A549 (cell line): ENCODE measurements around the gene GTF2IRD1. TPM values are rescaled to one million over a fixed set of nuclear protein-coding genes. Genes with fewer than 3 reads are reported as not detected.
A peak's percentile ranks its signal among the peaks of the same experiment; 100 is the strongest.
"Not testable (repeated sequence)": the region's sequence is repeated elsewhere in the genome, so short reads cannot be mapped to it uniquely, and the experiment has no call there.

Source experiments
- ATAC-seq, 2 experiments: fragments of 200-7000 bp in 1 of 2; fragments of >200 bp in 1 of 2; cut with Nextera tagmentation in 1 of 2; cut with Tn5 transposase in 1 of 2; 3 replicates each; pipeline versions ENCODE4 v1.8.0 to v1.9.1; 2018 to 2020; ENCODE audit warnings: mild to moderate bottlenecking in 1 of 2, moderate library complexity in 1 of 2
- CTCF ChIA-PET: fragments of 300-600 bp; sonication (Branson Sonifier 250); formaldehyde crosslinking; extraction: SDS; loops from one replicate; lab custom pipeline; 2021; ENCODE audit warnings: antibody characterized with exemption, inconsistent platforms; lab: Yijun Ruan, JAX
- POLR2A ChIA-PET: fragments of 350-600 bp; formaldehyde crosslinking; extraction: SDS; loops from one replicate; lab custom pipeline; 2021; ENCODE audit warnings: antibody characterized with exemption, inconsistent platforms; lab: Yijun Ruan, JAX
- DNase-seq, 2 experiments: peaks; one replicate each; pipeline versions ENCODE4 v3.0.0 to v3.0.0-alpha.2; 2011 to 2016; ENCODE audit warnings: low read depth in 1 of 2, low spot score in 1 of 2
- FAIRE-seq: peaks from 2 replicates; lab custom pipeline; 2011; peaks lifted over from hg19 to GRCh38; lab: Jason Lieb, UNC
- H3K27ac ChIP-seq, 2 experiments: fragments of >200 bp; sonication (Bioruptor Twin); formaldehyde crosslinking; 3 replicates each; pipeline ENCODE4 v1.5.1; 2016 to 2017
- H3K4me1 ChIP-seq: fragments of >200 bp; sonication (Bioruptor Twin); formaldehyde crosslinking; 3 replicates; pipeline ENCODE4 v1.6.1; 2016
- H3K4me2 ChIP-seq: fragments of >200 bp; sonication (Bioruptor Twin); formaldehyde crosslinking; 3 replicates; pipeline ENCODE4 v1.6.1; 2016
- H3K4me3 ChIP-seq: fragments of >200 bp; sonication (Bioruptor Twin); formaldehyde crosslinking; 3 replicates; pipeline ENCODE4 v1.5.1; 2016
- H3K9me3 ChIP-seq: fragments of >200 bp; sonication (Bioruptor Twin); formaldehyde crosslinking; 3 replicates; pipeline ENCODE4 v1.6.1; 2016
- CEBPB ChIP-seq, 2 experiments: fragments of >200 bp in 1 of 2; sonication (Bioruptor Twin) in 1 of 2; formaldehyde crosslinking in 1 of 2; IDR thresholded peaks; 2 replicates each; pipeline ENCODE4 v1.6.1; 2012 to 2016
- POLR2A ChIP-seq: IDR thresholded peaks from 2 replicates; pipeline ENCODE4 v1.6.1; 2012; ENCODE audit warnings: mild to moderate bottlenecking, low read length
- RARB ChIP-seq: fragments of 250-450 bp; sonication (Bioruptor Pico); IDR thresholded peaks from 2 replicates; pipeline ENCODE4 v1.8.0; 2021; ENCODE audit warnings: mild to moderate bottlenecking, moderate library complexity
- RFX5 ChIP-seq: fragments of 450-650 bp; IDR thresholded peaks from 2 replicates; pipeline ENCODE4 v1.7.1; 2014; ENCODE audit warnings: antibody characterized with exemption, mild to moderate bottlenecking, moderate library complexity
- RNF2 ChIP-seq: fragments of 200-600 bp; sonication (generic); IDR thresholded peaks from 2 replicates; pipeline ENCODE4 v1.6.1; 2016; ENCODE audit warnings: low read depth, mild to moderate bottlenecking, antibody characterized with exemption, moderate library complexity, borderline replicate concordance
- TFCP2L1 ChIP-seq: fragments of 250-450 bp; sonication (Bioruptor Pico); IDR thresholded peaks from 2 replicates; pipeline ENCODE4 v1.5.0; 2021; ENCODE audit warnings: mild to moderate bottlenecking
- ZNF302 ChIP-seq: fragments of 250-450 bp; sonication (Bioruptor Pico); IDR thresholded peaks from 2 replicates; pipeline ENCODE4 v1.9.0; 2021; ENCODE audit warnings: inconsistent platforms, mild to moderate bottlenecking, moderate library complexity
- WGBS: methylation state at CpG from one replicate; pipeline ENCODE4 v1.1.6; 2017; ENCODE audit errors: missing lambda C conversion rate; 5-methylcytosine and 5-hydroxymethylcytosine counted together
- polyA plus RNA-seq, 4 experiments: library from polyadenylated mRNA; depleted of rRNA in 3 of 4; stranded (reverse); fragments of >200 nt; fragmentation: RNase III in 1 of 4; extraction: RNeasy Plus Mini Kit Qiagen cat#74134 plus additional on column Dnase treatment in 1 of 4; gene quantifications; 2 replicates in 3 of 4; 3 replicates in 1 of 4; pipeline ENCODE4 v1.2.3, GENCODE V29; 2011 to 2017
- small RNA-seq, 6 experiments: library from RNA; depleted of rRNA; stranded (forward); fragments of <200 nt; gene quantifications; one replicate each; pipeline ENCODE3, GENCODE V24; 2012
- TF ChIP-seq, protein P1 (sequence below): fragments of 150-350 bp; IDR thresholded peaks from 2 replicates; pipeline ENCODE4 v1.6.1; 2014; ENCODE audit warnings: low read depth, mild to moderate bottlenecking, low read length
- TF ChIP-seq, protein P2 (sequence below): fragments of >200 bp; sonication (Bioruptor Twin); formaldehyde crosslinking; IDR thresholded peaks from 3 replicates; pipeline ENCODE4 v1.5.1; 2016

The GTF2IRD1 gene
- polyA plus RNA-seq, 2 of the 4 experiments (the other 2 are of a cell fraction), result 19.9 to 20.5 TPM

DNA sequence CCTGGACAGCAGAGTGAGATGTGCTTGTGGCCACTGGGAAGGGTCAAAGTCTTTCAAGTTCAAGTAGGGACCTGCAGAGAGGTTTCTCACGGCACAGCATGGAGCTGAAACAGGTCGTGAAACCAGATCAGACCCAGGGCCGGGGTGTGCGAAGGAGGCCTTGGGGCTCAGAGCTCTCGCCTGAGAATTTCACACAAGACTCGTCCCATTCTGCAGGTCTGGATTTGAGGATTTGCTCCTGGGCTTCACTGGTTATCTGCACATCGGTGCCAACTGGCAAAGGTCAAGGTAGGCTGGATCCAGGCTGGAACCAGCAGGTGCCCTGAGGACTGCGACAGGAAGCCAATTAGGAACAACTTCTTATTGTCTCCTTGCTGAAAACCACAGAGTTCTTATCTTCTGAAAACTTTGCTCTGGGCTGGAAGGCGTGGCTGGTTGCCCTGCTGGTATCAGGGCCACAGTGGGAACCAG is 179.8 kb downstream of the GTF2IRD1 start (continued):
- TF ChIP-seq, protein P1, sequence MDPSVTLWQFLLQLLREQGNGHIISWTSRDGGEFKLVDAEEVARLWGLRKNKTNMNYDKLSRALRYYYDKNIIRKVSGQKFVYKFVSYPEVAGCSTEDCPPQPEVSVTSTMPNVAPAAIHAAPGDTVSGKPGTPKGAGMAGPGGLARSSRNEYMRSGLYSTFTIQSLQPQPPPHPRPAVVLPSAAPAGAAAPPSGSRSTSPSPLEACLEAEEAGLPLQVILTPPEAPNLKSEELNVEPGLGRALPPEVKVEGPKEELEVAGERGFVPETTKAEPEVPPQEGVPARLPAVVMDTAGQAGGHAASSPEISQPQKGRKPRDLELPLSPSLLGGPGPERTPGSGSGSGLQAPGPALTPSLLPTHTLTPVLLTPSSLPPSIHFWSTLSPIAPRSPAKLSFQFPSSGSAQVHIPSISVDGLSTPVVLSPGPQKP, result no peak
- TF ChIP-seq RARB, result no peak
- TF ChIP-seq, protein P2, sequence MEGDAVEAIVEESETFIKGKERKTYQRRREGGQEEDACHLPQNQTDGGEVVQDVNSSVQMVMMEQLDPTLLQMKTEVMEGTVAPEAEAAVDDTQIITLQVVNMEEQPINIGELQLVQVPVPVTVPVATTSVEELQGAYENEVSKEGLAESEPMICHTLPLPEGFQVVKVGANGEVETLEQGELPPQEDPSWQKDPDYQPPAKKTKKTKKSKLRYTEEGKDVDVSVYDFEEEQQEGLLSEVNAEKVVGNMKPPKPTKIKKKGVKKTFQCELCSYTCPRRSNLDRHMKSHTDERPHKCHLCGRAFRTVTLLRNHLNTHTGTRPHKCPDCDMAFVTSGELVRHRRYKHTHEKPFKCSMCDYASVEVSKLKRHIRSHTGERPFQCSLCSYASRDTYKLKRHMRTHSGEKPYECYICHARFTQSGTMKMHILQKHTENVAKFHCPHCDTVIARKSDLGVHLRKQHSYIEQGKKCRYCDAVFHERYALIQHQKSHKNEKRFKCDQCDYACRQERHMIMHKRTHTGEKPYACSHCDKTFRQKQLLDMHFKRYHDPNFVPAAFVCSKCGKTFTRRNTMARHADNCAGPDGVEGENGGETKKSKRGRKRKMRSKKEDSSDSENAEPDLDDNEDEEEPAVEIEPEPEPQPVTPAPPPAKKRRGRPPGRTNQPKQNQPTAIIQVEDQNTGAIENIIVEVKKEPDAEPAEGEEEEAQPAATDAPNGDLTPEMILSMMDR, result no peak
- TF ChIP-seq TFCP2L1 (CRISPR knock-in tag), result no peak
- TF ChIP-seq ZNF302 (CRISPR knock-in tag), result no peak

DNA sequence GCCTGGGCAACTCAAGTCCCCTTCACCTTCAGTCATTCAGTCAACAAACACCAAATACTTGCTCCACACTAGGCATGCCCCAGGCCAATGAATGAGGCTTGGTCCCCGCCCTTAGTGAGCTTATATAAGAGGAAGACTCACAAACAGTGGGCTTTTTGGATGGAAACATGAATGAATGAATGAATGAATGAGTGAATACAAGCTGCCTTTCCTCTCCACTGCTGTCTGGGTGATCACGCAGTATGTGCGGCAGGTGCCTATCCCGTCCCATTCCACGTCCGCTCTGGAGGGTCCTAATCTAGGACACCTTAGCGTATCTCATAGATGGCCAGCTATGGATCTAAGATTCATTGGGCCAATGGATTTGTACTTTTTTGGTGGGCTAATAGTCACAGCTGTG is 184.0 kb downstream of the GTF2IRD1 start:
- POLR2A ChIA-PET, result no interaction called here
- Histone ChIP-seq H3K4me3 (no peak overlapping the region), H3K4me1 (peaks cover 23% of the 10 kb centered on the region)
- ATAC-seq, result no peak
- TF ChIP-seq POLR2A (no peak), RFX5 (no peak), CEBPB (IDR thresholded peaks at IDR 0.05) (no peak), RNF2 (no peak)
- TF ChIP-seq, all 56 proteins: peak for 0
- CTCF ChIA-PET, result interaction anchor here (0.6 to 0.9 kb wide), 3 partner anchors 12 to 63 kb away, joined by 3 to 4 read pairs (median 3); no protein-coding TSS in a partner anchor
- Histone ChIP-seq H3K9me3 (no peaks in the 10 kb centered on the region), H3K27ac (peak overlapping the region in 1 of 2 experiments; percentile 18; a peak in 1 of 6 replicates), H3K4me2 (no peak overlapping the region)
- 98% methylated on average over 7 of the region's 7 CpGs for WGBS
- FAIRE-seq (no peak), DNase-seq (no peak)

DNA sequence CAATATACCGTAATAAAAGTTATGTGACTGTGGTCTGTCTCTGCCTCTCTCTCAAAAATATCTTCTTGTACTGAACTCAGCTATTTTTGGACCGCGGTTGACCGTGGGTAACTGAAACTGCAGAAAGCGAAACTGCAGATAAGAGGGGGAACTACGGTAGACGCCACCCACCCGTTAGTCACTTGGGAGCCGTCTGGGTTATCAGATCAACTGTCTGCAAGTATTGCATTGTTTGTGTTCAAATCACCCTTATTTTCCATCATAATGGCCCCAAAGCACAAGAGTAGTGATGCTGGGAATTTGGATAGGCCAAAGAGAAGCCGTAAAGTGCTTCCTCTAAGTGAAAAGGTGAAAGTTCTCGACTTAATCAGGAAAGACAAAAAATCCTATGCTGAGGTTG is 196.3 kb downstream of the GTF2IRD1 start:
- H3K4me3 ChIP-seq, H3K9me3 ChIP-seq, POLR2A ChIA-PET, CTCF ChIA-PET, H3K4me1 ChIP-seq, DNase-seq, FAIRE-seq: not testable (repeated sequence)
- peak overlapping the region; percentile 49 for H3K4me2 ChIP-seq
- 48% methylated on average over 11 of the region's 11 CpGs for WGBS
- peak; percentile 24 to 58; a peak in 4 of 6 replicates for ATAC-seq
- H3K27ac ChIP-seq, result peak overlapping the region in 1 of 2 experiments; percentile 29; a peak in 1 of 6 replicates

DNA sequence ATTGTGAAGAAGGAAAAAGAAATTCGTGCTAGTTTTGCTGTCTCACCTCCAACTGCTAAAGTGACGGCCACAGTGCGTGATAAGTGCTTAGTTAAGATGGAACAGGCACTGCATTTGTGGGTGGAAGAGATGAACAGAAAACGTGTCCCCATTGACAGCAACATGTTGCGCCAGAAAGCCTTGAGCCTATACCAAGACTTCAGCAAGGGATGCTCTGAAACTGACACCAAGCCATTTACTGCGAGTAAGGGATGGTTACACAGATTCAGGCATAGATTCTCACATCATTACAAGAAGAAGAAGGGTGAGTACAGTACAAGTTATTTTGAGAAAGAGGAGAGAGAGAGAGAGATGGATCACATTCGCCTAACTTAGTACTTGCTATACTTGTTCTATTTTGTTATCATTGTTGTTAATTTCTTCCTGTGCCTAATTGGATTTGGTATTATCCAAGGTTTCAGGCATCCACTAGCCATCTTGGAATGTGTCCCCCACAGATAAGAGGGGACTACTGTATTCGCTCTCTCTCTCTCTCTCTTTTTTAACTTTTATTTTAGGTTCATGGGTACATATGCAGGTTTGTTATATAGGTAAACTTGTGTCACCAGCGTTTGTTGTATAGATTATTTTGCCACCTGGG is 196.9 kb downstream of the GTF2IRD1 start:
- H3K4me3 ChIP-seq, POLR2A ChIA-PET, H3K9me3 ChIP-seq, FAIRE-seq, H3K27ac ChIP-seq, DNase-seq: not testable (repeated sequence)
- CTCF ChIA-PET, result interaction anchor here (1.2 to 1.4 kb wide), 2 partner anchors 10 to 26 kb away, joined by 3 to 4 read pairs; no protein-coding TSS in a partner anchor
- WGBS, result 75% methylated on average over 8 of the region's 9 CpGs
- peak in 1 of 2 experiments; percentile 44; a peak in 3 of 6 replicates for ATAC-seq
- Histone ChIP-seq H3K4me2 (peak overlapping the region; percentile 49; the same call in 1 of the 3 replicates), H3K4me1 (peaks cover 14% of the 10 kb centered on the region)

DNA sequence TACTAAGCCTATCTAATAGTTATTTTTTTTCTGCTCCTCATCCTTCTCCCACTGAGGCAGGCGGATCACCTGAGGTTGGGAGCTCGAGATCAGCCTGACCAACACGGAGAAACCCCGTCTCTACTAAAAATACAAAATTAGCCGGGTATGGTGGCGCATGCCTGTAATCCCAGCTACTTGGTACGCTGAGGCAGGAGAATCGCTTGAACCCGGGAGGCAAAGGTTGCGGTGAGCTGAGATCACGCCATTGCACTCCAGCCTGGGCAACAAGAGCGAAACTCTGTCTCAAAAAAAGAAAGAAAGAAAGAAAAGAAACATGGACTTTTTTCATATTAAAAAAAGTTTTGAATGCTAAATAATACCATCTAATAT is 197.4 kb downstream of the GTF2IRD1 start:
- peaks cover 19% of the 10 kb centered on the region for H3K4me1 ChIP-seq
- FAIRE-seq, H3K4me2 ChIP-seq, H3K9me3 ChIP-seq, ATAC-seq, H3K27ac ChIP-seq, H3K4me3 ChIP-seq, POLR2A ChIA-PET, DNase-seq: not testable (repeated sequence)
- CTCF ChIA-PET, result interaction anchor here (1.2 to 1.4 kb wide), 2 partner anchors 10 to 26 kb away, joined by 3 to 4 read pairs; no protein-coding TSS in a partner anchor
- 87% methylated on average over 12 of the region's 12 CpGs for WGBS

Small RNA genes within 50 kb of the gene (small RNA-seq; reads per million reads assigned to genes)
- 0 reads per million in 6 experiments for gene RNA5SP233

Other genes with a start within 250 kb of the GTF2IRD1 start
- gene LAT2, start 243.9 kb upstream of the GTF2IRD1 start, polyA plus RNA-seq (2011; rRNA removed), result 2.9 and 3.0 TPM in 2 replicates
- 0.83 to 1.0 TPM (median 0.97 TPM) in 3 replicates for gene LAT2, start 243.9 kb upstream of the GTF2IRD1 start, polyA plus RNA-seq (2017; fragmentation: RNase III; extraction: RNeasy Plus Mini Kit Qiagen cat#74134 plus additional on column Dnase treatment)
- gene RFC2, start 199.5 kb upstream of the GTF2IRD1 start, polyA plus RNA-seq (2011; rRNA removed), result 44.6 and 46.6 TPM in 2 replicates
- gene RFC2, start 199.5 kb upstream of the GTF2IRD1 start, polyA plus RNA-seq (2017; fragmentation: RNase III; extraction: RNeasy Plus Mini Kit Qiagen cat#74134 plus additional on column Dnase treatment), result 70.9 to 77.7 TPM (median 71.2 TPM) in 3 replicates
- 3.7 and 5.7 TPM in 2 replicates for gene CLIP2, start 164.5 kb upstream of the GTF2IRD1 start, polyA plus RNA-seq (2011; rRNA removed)
- 9.2 to 17.0 TPM (median 15.5 TPM) in 3 replicates for gene CLIP2, start 164.5 kb upstream of the GTF2IRD1 start, polyA plus RNA-seq (2017; fragmentation: RNase III; extraction: RNeasy Plus Mini Kit Qiagen cat#74134 plus additional on column Dnase treatment)
- gene GTF2I, start 203.8 kb downstream of the GTF2IRD1 start, polyA plus RNA-seq (2011; rRNA removed), result 107 and 123 TPM in 2 replicates
- 141 to 146 TPM (median 144 TPM) in 3 replicates for gene GTF2I, start 203.8 kb downstream of the GTF2IRD1 start, polyA plus RNA-seq (2017; fragmentation: RNase III; extraction: RNeasy Plus Mini Kit Qiagen cat#74134 plus additional on column Dnase treatment)